ENCODE results near the gene ASTN2.

DNA sequence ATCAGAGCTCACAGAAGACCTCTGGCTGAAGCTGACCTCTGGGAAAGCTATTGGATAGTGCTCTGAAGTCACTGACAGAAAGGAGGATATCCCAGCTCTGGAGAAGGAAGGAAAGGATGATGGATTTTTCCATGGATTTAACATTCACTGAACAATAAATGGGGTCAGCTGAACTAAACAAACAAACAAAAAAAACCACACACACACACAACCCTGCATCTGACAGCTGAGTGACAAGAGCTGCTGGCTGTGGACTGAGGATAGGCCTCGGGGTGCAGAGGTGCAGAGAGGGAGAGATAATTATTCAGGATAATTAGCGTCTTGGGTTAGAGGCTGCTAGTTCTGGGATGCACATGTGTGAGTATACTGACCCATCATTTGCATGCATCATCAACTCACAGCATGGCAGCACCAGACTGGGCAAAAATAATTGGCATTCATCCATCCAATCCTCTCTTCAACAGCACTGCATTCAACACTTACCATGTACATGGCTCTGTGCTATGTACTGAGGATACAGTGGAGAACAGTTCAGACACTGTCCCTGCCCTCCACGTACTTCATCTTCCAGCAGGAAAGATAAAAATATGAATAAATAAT is 859.2 kb downstream of the ASTN2 start:
- TF ChIP-seq RAD21 (conservative IDR thresholded peaks at IDR 0.05) = no peak
- no peak for TF ChIP-seq TAF1 (IDR thresholded peaks at IDR 0.05; ENCODE audit: low read depth)
- TF ChIP-seq MXI1 (conservative IDR thresholded peaks at IDR 0.05; ENCODE audit: poor library complexity, severe bottlenecking) = no peak
- TF ChIP-seq, protein P1, sequence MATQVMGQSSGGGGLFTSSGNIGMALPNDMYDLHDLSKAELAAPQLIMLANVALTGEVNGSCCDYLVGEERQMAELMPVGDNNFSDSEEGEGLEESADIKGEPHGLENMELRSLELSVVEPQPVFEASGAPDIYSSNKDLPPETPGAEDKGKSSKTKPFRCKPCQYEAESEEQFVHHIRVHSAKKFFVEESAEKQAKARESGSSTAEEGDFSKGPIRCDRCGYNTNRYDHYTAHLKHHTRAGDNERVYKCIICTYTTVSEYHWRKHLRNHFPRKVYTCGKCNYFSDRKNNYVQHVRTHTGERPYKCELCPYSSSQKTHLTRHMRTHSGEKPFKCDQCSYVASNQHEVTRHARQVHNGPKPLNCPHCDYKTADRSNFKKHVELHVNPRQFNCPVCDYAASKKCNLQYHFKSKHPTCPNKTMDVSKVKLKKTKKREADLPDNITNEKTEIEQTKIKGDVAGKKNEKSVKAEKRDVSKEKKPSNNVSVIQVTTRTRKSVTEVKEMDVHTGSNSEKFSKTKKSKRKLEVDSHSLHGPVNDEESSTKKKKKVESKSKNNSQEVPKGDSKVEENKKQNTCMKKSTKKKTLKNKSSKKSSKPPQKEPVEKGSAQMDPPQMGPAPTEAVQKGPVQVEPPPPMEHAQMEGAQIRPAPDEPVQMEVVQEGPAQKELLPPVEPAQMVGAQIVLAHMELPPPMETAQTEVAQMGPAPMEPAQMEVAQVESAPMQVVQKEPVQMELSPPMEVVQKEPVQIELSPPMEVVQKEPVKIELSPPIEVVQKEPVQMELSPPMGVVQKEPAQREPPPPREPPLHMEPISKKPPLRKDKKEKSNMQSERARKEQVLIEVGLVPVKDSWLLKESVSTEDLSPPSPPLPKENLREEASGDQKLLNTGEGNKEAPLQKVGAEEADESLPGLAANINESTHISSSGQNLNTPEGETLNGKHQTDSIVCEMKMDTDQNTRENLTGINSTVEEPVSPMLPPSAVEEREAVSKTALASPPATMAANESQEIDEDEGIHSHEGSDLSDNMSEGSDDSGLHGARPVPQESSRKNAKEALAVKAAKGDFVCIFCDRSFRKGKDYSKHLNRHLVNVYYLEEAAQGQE (IDR thresholded peaks at IDR 0.05; ENCODE audit: borderline replicate concordance) = no peak
- TF ChIP-seq EZH2 (IDR thresholded peaks at IDR 0.05; ENCODE audit: borderline replicate concordance, insufficient read depth, low read length, poor library complexity, severe bottlenecking) = no peak
- TF ChIP-seq CTCF (IDR thresholded peaks at IDR 0.05; ENCODE audit: poor library complexity, severe bottlenecking) = no peak
- no peak for TF ChIP-seq POLR2AphosphoS5 (IDR thresholded peaks at IDR 0.05)
- TF ChIP-seq EP300 (conservative IDR thresholded peaks at IDR 0.05; ENCODE audit: poor library complexity, severe bottlenecking) = no peak
